ENCODE measurements around the gene STXBP2. TPM values are rescaled to one million over a fixed set of nuclear protein-coding genes. Genes with fewer than 3 reads are reported as not detected.

STXBP2 gene
- total RNA-seq, 4 donors from 2014 or later, result 4.4 to 16.9 (median 14.1) TPM

DNA sequence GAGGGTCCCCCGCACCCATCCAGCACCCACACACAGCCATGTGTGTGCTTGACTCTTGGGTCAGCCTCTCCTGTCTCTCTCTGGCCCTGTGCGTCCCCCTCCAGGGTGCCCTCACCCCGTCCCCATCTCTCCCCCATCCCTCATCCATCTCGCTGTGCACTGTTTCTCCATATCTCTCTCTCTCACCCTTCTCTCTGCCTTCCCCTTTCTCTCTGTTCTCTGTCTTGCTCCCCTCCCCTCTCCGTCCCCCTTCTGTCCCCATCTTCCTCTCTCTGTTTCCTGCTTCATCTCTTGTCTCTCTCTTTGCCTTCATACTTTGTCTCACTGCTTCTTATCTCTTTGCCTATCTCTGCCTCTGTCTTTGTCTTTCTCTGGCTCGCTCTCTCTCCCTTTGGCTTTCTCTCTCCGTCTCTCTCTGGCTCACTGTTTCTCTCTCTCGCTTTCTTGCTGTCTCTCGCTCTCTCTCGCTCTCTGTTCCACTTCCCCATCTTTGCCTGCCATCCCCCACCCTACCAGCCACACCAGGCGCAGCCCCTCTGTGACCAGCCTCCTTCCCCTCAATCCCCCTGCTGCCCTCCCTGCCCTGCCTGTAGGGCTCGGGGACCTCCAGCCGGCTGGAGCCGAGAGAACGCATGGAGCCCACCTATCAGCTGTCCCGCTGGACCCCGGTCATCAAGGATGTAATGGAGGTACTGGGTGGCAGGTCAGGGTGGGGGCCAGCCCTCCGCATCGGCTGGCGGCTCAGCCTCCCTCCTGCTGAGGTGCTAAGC is 8.9 kb downstream of the STXBP2 start:
- Histone ChIP-seq H3K27ac (no peak overlapping the region), H3K9me3 (no peaks in the 10 kb centered on the region), H3K36me3 (no peaks in the 10 kb centered on the region), H3K4me3 (no peak overlapping the region), H3K27me3 (peaks cover 98% of the 10 kb centered on the region), H3K4me1 (no peaks in the 10 kb centered on the region)
- TF ChIP-seq EP300 (IDR thresholded peaks at IDR 0.05), result no peak
- TF ChIP-seq, protein P1, sequence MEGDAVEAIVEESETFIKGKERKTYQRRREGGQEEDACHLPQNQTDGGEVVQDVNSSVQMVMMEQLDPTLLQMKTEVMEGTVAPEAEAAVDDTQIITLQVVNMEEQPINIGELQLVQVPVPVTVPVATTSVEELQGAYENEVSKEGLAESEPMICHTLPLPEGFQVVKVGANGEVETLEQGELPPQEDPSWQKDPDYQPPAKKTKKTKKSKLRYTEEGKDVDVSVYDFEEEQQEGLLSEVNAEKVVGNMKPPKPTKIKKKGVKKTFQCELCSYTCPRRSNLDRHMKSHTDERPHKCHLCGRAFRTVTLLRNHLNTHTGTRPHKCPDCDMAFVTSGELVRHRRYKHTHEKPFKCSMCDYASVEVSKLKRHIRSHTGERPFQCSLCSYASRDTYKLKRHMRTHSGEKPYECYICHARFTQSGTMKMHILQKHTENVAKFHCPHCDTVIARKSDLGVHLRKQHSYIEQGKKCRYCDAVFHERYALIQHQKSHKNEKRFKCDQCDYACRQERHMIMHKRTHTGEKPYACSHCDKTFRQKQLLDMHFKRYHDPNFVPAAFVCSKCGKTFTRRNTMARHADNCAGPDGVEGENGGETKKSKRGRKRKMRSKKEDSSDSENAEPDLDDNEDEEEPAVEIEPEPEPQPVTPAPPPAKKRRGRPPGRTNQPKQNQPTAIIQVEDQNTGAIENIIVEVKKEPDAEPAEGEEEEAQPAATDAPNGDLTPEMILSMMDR (IDR thresholded peaks at IDR 0.05), result no peak
- 45 to 67% methylated on average over 7 to 15 of the region's 20 CpGs for WGBS, 2 donors (ENCODE audit: low coverage in 1 of 2)
- ATAC-seq, result no peak

DNA sequence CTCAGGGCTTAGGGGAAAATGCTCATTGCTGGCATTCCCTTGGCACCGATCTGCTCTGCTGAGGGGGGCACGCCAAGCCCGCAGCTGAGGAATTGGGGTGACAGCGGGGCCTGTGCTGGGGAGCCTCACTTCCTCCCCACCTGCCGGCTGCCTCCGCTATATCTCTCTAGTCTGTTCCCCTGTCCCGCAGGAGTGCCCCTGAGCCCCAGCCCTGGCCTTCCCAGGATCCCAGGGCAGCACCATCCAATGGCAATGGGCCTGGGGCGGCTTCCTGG is 9.5 kb downstream of the STXBP2 start:
- Histone ChIP-seq H3K9me3 (no peaks in the 10 kb centered on the region), H3K4me1 (no peaks in the 10 kb centered on the region), H3K36me3 (no peaks in the 10 kb centered on the region), H3K4me3 (no peak overlapping the region), H3K27ac (no peak overlapping the region), H3K27me3 (peaks cover 98% of the 10 kb centered on the region)
- TF ChIP-seq, protein P1 (IDR thresholded peaks at IDR 0.05), result no peak
- TF ChIP-seq POLR2AphosphoS5 (IDR thresholded peaks at IDR 0.05) (no peak), POLR2A (IDR thresholded peaks at IDR 0.05) (no peak)
- WGBS, 2 donors (ENCODE audit: low coverage in 1 of 2), result no CpG with 5 or more reads among the region's 8 CpGs
- ATAC-seq, result no peak

DNA sequence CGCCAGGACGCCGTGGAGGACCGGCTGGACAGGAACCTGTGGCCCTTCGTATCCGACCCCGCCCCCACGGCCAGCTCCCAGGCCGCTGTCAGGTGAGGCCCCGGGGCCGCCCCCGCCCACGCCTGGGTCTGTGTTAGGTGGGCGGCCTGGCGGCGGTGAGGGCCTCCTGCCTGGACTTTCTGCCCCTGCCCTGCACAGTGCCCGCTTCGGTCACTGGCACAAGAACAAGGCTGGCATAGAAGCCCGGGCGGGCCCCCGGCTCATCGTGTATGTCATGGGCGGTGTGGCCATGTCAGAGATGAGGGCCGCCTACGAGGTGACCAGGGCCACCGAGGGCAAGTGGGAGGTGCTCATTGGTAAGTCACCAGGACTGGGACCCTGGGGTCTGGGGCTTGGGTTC is 10.2 kb downstream of the STXBP2 start:
- H3K27ac ChIP-seq, result no peak overlapping the region
- ATAC-seq, result no peak
- no peaks in the 10 kb centered on the region for H3K9me3 ChIP-seq
- no peak overlapping the region for H3K4me3 ChIP-seq
- TF ChIP-seq EP300 (IDR thresholded peaks at IDR 0.05), result no peak
- no peak for TF ChIP-seq POLR2A (IDR thresholded peaks at IDR 0.05)
- TF ChIP-seq, protein P1 (IDR thresholded peaks at IDR 0.05), result no peak
- TF ChIP-seq POLR2AphosphoS5 (IDR thresholded peaks at IDR 0.05), result no peak
- H3K27me3 ChIP-seq, result peaks cover 94% of the 10 kb centered on the region
- no peaks in the 10 kb centered on the region for H3K36me3 ChIP-seq
- no CpG with 5 or more reads among the region's 26 CpGs for WGBS, 2 donors (ENCODE audit: low coverage in 1 of 2)
- peaks cover 0 to 5% (median 0%) of the 10 kb centered on the region in 3 donors for H3K4me1 ChIP-seq

DNA sequence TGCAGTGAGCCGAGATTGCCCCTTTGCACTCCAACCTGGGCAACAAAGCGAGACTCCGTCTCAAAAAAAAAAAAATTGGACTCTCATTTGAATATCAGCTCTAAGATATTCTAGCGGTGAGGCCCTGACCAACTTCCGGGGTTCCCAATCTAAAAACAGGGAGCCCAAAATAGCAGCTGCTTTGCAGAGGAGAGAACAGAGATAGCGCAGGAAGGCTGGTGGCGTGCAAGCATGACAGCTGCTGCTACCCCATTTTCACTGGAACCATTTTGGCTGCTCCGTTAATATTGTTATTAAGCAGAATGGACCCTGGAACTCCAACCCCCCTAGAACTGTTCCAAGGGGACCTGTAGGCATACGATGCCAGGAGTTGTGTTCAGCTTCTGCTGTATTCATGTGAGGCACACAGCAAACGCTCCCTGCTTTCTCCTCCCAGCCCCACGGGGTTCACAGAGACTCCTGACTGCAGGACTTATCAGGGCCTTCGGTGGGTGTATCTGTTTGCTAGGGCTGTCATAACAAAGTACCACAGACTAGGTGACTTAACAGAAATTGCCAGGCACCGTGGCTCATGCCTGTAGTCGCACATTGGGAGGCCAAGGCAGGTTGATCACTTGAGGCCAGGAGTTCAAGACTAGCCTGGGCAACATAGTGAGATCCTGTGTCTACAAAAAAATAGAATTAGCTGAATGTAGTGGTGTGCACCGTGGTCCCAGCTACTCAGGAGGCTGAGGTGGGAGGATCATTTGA is 11.5 kb downstream of the STXBP2 start:
- no peak overlapping the region for H3K27ac ChIP-seq
- no peaks in the 10 kb centered on the region for H3K36me3 ChIP-seq
- no peaks in the 10 kb centered on the region for H3K9me3 ChIP-seq
- no peak for ATAC-seq
- peaks cover 0 to 9% (median 0%) of the 10 kb centered on the region in 3 donors for H3K4me1 ChIP-seq
- peaks cover 81% of the 10 kb centered on the region for H3K27me3 ChIP-seq
- H3K4me3 ChIP-seq, result no peak overlapping the region
- TF ChIP-seq EP300 (IDR thresholded peaks at IDR 0.05) (no peak), POLR2A (IDR thresholded peaks at IDR 0.05) (no peak), POLR2AphosphoS5 (IDR thresholded peaks at IDR 0.05) (no peak)
- TF ChIP-seq, protein P1 (IDR thresholded peaks at IDR 0.05), result no peak
- 86 to 91% methylated on average over 9 of the region's 15 CpGs for WGBS, 2 donors (ENCODE audit: low coverage in 1 of 2)

DNA sequence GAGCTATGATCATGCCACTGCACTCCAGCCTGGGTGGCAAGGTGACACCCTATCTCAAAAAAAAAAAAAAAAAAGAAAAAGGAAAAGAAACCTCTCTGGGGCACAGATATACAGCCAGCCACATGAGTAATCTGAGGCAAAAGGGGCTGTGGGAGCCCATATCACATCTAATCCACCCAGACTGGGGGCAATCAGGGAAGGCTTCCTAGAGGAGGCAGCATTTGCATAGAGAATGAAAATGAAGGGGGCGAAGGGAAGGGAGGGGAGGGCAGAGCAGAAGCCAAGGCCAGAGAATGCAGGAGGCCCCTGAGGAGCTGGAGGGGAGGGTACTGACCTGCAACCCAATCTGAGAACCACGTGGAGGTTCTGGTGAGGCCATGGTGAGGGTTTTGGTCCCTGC is 13.2 kb downstream of the STXBP2 start:
- H3K36me3 ChIP-seq, result no peaks in the 10 kb centered on the region
- H3K9me3 ChIP-seq, result no peaks in the 10 kb centered on the region
- H3K4me3 ChIP-seq, result no peak overlapping the region
- peaks cover 0 to 9% (median 0%) of the 10 kb centered on the region in 3 donors for H3K4me1 ChIP-seq
- H3K27me3 ChIP-seq, result peaks cover 64% of the 10 kb centered on the region
- ATAC-seq, result no peak
- H3K27ac ChIP-seq, result no peak overlapping the region
- TF ChIP-seq POLR2A (IDR thresholded peaks at IDR 0.05) (no peak), POLR2AphosphoS5 (IDR thresholded peaks at IDR 0.05) (no peak), EP300 (IDR thresholded peaks at IDR 0.05) (no peak)
- TF ChIP-seq, protein P1 (IDR thresholded peaks at IDR 0.05), result no peak
- WGBS, 2 donors (ENCODE audit: low coverage in 1 of 2), result 8 to 50% methylated on average over 1 to 2 of the region's 2 CpGs
